K562 (cell line): ENCODE data around the gene C2orf42. TPM values are rescaled to one million over a fixed set of nuclear protein-coding genes. Genes with fewer than 3 reads are reported as not detected.

Source experiments
- ARID2 ChIP-seq: fragments of 450-650 bp; IDR thresholded peaks from 2 replicates; pipeline ENCODE4 v1.6.1; 2017; ENCODE audit warnings: antibody characterized with exemption, mild to moderate bottlenecking
- EZH2 ChIP-seq: IDR thresholded peaks from 2 replicates; pipeline ENCODE4 v1.6.1; 2012; ENCODE audit warnings: low read depth, mild to moderate bottlenecking, inconsistent platforms, low read length, borderline replicate concordance
- HCFC1 ChIP-seq: IDR thresholded peaks from 2 replicates; pipeline ENCODE4 v1.6.1; 2012; ENCODE audit warnings: low read depth, low read length, improper control_type of control experiment
- KDM1A ChIP-seq, 2 experiments: fragments of 450-650 bp; IDR thresholded peaks; 2 replicates each; pipeline ENCODE4 v1.6.1; 2016; ENCODE audit warnings: mild to moderate bottlenecking in 2 of 2
- KLF6 ChIP-seq: fragments of 250-450 bp; sonication (Bioruptor Pico); IDR thresholded peaks from 2 replicates; pipeline ENCODE4 v1.4.0; 2020; ENCODE audit warnings: mild to moderate bottlenecking, moderate library complexity, borderline replicate concordance
- MEF2D ChIP-seq: conservative IDR thresholded peaks from 2 replicates; pipeline ENCODE4 v1.6.1; 2016; ENCODE audit warnings: low read depth, missing genetic modification characterization, missing compliant biosample characterization
- POLR3A ChIP-seq: IDR thresholded peaks from 2 replicates; pipeline ENCODE4 v1.6.1; 2011; ENCODE audit warnings: borderline replicate concordance, mild to moderate bottlenecking, moderate library complexity; ENCODE audit not compliant: insufficient read length, insufficient read depth; ENCODE audit errors: extremely low read depth
- RFX7 ChIP-seq: fragments of 250-450 bp; sonication (Bioruptor Pico); IDR thresholded peaks from 2 replicates; pipeline ENCODE4 v1.5.1; 2021; ENCODE audit warnings: mild to moderate bottlenecking
- SP1 ChIP-seq: sonication (generic); formaldehyde crosslinking; IDR thresholded peaks from 2 replicates; pipeline ENCODE4 v1.8.1; 2022; ENCODE audit warnings: mild to moderate bottlenecking, missing genetic modification reagents
- ZNF408 ChIP-seq: fragments of 250-450 bp; sonication (Bioruptor Pico); IDR thresholded peaks from 2 replicates; pipeline ENCODE4 v1.4.0; 2020; ENCODE audit warnings: low read depth, mild to moderate bottlenecking, moderate library complexity
- ZNF696 ChIP-seq: fragments of 250-450 bp; sonication (Bioruptor Pico); conservative IDR thresholded peaks from 2 replicates; pipeline ENCODE4 v1.4.0; 2020; ENCODE audit warnings: mild to moderate bottlenecking, moderate library complexity
- polyA plus RNA-seq, 8 experiments: library from polyadenylated mRNA; depleted of rRNA in 4 of 8; stranded (reverse) in 5 of 8; unstranded in 3 of 8; fragments of >200 nt; fragmentation: Nextera tagmentation in 2 of 8; fragmentation: Illumina TruSeq in 1 of 8; extraction: Ambion mirVana in 2 of 8; extraction: Trizol in 1 of 8; gene quantifications; 2 replicates each; pipeline versions ENCODE4 v1.2.1 to v1.2.3, GENCODE V29; 2011 to 2014; ENCODE audit warnings: inconsistent platforms in 1 of 8, missing spikeins in 1 of 8
- total RNA-seq, 7 experiments: library from RNA; depleted of rRNA in 6 of 7; stranded (reverse); fragments of >200 nt in 6 of 7; fragmentation: Illumina TruSeq in 2 of 7; extraction: Trizol in 2 of 7; gene quantifications; 2 replicates each; pipeline versions ENCODE4 v1.2.1 to v1.2.3, GENCODE V29; 2011 to 2021; ENCODE audit warnings: low replicate concordance in 1 of 7
- TF ChIP-seq, protein P1 (sequence below): fragments of 450-650 bp; IDR thresholded peaks from 2 replicates; pipeline ENCODE4 v1.6.1; 2017; ENCODE audit warnings: antibody characterized with exemption, mild to moderate bottlenecking
- TF ChIP-seq, protein P2 (sequence below): fragments of 250-450 bp; sonication (Bioruptor Pico); IDR thresholded peaks from 2 replicates; pipeline ENCODE4 v1.8.0; 2022; ENCODE audit warnings: moderate library complexity, mild to moderate bottlenecking, inconsistent platforms
- TF ChIP-seq, protein P3 (sequence below), 2 experiments: fragments of 450-650 bp in 1 of 2; IDR thresholded peaks; 2 replicates each; pipeline ENCODE4 v1.6.1; 2011 to 2017; ENCODE audit warnings: low read depth in 2 of 2, antibody characterized with exemption in 1 of 2, borderline replicate concordance in 1 of 2, low read length in 1 of 2, mild to moderate bottlenecking in 1 of 2, mixed read lengths in 1 of 2; ENCODE audit not compliant: control insufficient read depth in 1 of 2

The C2orf42 gene
- total and polyA plus RNA-seq, 9 of the 15 experiments (the other 6 are each of a cell fraction or from before 2014, with no cell fraction given) = 4.6 to 10.9 (median 7.5) TPM

DNA sequence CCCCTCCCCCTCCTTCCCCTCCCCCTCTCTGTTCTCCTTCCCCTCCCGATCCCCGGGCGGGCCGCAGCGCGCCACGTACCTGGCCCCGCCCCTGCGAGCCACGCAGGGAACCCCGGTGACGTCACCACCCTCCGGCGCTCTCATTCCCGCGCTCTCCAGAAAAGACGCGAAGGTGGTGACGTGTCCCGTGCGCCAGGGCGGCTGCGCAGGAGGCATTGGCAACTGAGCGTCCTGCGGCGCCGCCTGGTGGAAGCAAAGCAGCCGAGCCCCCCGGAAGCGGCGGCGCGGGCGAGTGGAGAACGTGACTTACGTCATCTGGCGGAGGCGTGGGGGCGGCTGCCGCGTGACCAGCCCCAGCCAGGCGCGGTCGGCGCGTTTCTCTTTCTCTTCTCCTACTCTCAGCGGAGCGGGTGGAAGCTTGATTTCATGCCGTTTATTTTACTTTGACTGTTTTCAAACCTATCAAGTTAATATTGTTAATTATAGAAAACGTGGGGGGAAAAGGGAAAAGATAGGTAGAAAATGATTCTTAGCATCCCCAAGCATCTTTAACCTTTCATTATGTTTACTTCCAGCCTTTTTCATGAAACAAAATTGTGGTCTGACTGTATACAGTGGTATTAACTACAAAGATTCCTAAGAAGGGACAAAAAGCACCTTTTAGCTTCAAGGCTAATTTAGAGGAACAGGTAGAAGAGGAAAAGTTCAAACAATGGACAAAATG lies 48.1 kb downstream of the C2orf42 start (continued):
- TF ChIP-seq, protein P1, sequence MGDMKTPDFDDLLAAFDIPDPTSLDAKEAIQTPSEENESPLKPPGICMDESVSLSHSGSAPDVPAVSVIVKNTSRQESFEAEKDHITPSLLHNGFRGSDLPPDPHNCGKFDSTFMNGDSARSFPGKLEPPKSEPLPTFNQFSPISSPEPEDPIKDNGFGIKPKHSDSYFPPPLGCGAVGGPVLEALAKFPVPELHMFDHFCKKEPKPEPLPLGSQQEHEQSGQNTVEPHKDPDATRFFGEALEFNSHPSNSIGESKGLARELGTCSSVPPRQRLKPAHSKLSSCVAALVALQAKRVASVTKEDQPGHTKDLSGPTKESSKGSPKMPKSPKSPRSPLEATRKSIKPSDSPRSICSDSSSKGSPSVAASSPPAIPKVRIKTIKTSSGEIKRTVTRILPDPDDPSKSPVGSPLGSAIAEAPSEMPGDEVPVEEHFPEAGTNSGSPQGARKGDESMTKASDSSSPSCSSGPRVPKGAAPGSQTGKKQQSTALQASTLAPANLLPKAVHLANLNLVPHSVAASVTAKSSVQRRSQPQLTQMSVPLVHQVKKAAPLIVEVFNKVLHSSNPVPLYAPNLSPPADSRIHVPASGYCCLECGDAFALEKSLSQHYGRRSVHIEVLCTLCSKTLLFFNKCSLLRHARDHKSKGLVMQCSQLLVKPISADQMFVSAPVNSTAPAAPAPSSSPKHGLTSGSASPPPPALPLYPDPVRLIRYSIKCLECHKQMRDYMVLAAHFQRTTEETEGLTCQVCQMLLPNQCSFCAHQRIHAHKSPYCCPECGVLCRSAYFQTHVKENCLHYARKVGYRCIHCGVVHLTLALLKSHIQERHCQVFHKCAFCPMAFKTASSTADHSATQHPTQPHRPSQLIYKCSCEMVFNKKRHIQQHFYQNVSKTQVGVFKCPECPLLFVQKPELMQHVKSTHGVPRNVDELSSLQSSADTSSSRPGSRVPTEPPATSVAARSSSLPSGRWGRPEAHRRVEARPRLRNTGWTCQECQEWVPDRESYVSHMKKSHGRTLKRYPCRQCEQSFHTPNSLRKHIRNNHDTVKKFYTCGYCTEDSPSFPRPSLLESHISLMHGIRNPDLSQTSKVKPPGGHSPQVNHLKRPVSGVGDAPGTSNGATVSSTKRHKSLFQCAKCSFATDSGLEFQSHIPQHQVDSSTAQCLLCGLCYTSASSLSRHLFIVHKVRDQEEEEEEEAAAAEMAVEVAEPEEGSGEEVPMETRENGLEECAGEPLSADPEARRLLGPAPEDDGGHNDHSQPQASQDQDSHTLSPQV = no peak
- TF ChIP-seq ZNF408 (CRISPR knock-in tag) (no peak), ZNF696 (no peak), ARID2 (peak; percentile 93; the same call in 1 of the 2 replicates), EZH2 (no peak), SP1 (CRISPR knock-in tag) (peak; percentile 97), MEF2D (tag) (no peak), KLF6 (CRISPR knock-in tag) (peak; percentile 88; the same call in 1 of the 2 replicates), HCFC1 (peak; percentile 75), RFX7 (CRISPR knock-in tag) (no peak), KDM1A (IDR thresholded peaks at IDR 0.05) (no peak; a peak in 1 of 4 replicates), POLR3A (no peak)
- TF ChIP-seq, protein P2, sequence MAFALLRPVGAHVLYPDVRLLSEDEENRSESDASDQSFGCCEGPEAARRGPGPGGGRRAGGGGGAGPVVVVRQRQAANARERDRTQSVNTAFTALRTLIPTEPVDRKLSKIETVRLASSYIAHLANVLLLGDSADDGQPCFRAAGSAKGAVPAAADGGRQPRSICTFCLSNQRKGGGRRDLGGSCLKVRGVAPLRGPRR = peak; percentile 14; the same call in 1 of the 2 replicates
- TF ChIP-seq, protein P3, sequence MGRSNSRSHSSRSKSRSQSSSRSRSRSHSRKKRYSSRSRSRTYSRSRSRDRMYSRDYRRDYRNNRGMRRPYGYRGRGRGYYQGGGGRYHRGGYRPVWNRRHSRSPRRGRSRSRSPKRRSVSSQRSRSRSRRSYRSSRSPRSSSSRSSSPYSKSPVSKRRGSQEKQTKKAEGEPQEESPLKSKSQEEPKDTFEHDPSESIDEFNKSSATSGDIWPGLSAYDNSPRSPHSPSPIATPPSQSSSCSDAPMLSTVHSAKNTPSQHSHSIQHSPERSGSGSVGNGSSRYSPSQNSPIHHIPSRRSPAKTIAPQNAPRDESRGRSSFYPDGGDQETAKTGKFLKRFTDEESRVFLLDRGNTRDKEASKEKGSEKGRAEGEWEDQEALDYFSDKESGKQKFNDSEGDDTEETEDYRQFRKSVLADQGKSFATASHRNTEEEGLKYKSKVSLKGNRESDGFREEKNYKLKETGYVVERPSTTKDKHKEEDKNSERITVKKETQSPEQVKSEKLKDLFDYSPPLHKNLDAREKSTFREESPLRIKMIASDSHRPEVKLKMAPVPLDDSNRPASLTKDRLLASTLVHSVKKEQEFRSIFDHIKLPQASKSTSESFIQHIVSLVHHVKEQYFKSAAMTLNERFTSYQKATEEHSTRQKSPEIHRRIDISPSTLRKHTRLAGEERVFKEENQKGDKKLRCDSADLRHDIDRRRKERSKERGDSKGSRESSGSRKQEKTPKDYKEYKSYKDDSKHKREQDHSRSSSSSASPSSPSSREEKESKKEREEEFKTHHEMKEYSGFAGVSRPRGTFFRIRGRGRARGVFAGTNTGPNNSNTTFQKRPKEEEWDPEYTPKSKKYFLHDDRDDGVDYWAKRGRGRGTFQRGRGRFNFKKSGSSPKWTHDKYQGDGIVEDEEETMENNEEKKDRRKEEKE (IDR thresholded peaks at IDR 0.05; ENCODE audit: borderline replicate concordance in 1 of 2, control insufficient read depth in 1 of 2, low read depth in 2 of 2, low read length in 1 of 2) = no peak
